Measurements from ENCODE around the gene ASIC2. TPM values are rescaled to one million over a fixed set of nuclear protein-coding genes. Genes with fewer than 3 reads are reported as not detected.

Gene ASIC2
- total and polyA plus RNA-seq, 3 experiments from 2014 or later = not detected

- Histone ChIP-seq H3K9me3 (ENCODE audit: low read length) (no peaks in the 10 kb centered on the region), H3K4me1 (ENCODE audit: insufficient read depth, low read length) (no peaks in the 10 kb centered on the region), H3K36me3 (ENCODE audit: insufficient read depth, low read length) (no peaks in the 10 kb centered on the region), H3K27ac (ENCODE audit: low read depth, low read length) (no peak overlapping the region), H3K4me3 (ENCODE audit: low read length) (no peak overlapping the region), H3K27me3 (ENCODE audit: insufficient read depth, low read length, poor library complexity, severe bottlenecking) (no peaks in the 10 kb centered on the region)
- no peaks in the 10 kb centered on the region for H3K4me1 Mint-ChIP-seq
- H3K4me3 Mint-ChIP-seq = no peak overlapping the region
- H3K9me3 Mint-ChIP-seq = no peaks in the 10 kb centered on the region
- H3K36me3 Mint-ChIP-seq = no peaks in the 10 kb centered on the region
- ChIA-PET CTCF (interaction anchor here (1.0 kb wide), 1 partner anchor 11 kb away, joined by 3 read pairs; no protein-coding TSS in a partner anchor), POLR2A (no interaction called here)
- no peak for DNase-seq
- no peak overlapping the region for H3K27ac Mint-ChIP-seq
- peaks cover 15 to 31% of the 10 kb centered on the region in 2 donors for H3K27me3 Mint-ChIP-seq
These were observed 74.1 kb downstream of the ASIC2 start for GRCh38 chr17:33218698-33219601.

- Histone ChIP-seq H3K9me3 (ENCODE audit: low read length) (no peaks in the 10 kb centered on the region), H3K27ac (ENCODE audit: low read depth, low read length) (no peak overlapping the region), H3K4me1 (ENCODE audit: insufficient read depth, low read length) (no peaks in the 10 kb centered on the region), H3K4me3 (ENCODE audit: low read length) (no peak overlapping the region), H3K36me3 (ENCODE audit: insufficient read depth, low read length) (no peaks in the 10 kb centered on the region), H3K27me3 (ENCODE audit: insufficient read depth, low read length, poor library complexity, severe bottlenecking) (no peaks in the 10 kb centered on the region)
- Mint-ChIP-seq H3K4me1 (no peaks in the 10 kb centered on the region), H3K4me3 (no peak overlapping the region), H3K27me3 (peaks cover 10 to 28% of the 10 kb centered on the region in 2 donors), H3K9me3 (no peaks in the 10 kb centered on the region), H3K36me3 (no peaks in the 10 kb centered on the region), H3K27ac (no peak overlapping the region)
- ChIA-PET CTCF (no interaction called here), POLR2A (no interaction called here)
- no peak for DNase-seq
These were observed 75.2 kb downstream of the ASIC2 start for GRCh38 chr17:33217891-33218290.

- H3K27me3 Mint-ChIP-seq = peaks cover 4 to 29% of the 10 kb centered on the region in 2 donors
- no peak overlapping the region for H3K4me3 Mint-ChIP-seq
- H3K4me3 ChIP-seq (ENCODE audit: low read length) = no peak overlapping the region
- no peaks in the 10 kb centered on the region for H3K9me3 ChIP-seq (ENCODE audit: low read length)
- H3K4me1 ChIP-seq (ENCODE audit: insufficient read depth, low read length) = no peaks in the 10 kb centered on the region
- H3K36me3 Mint-ChIP-seq = no peaks in the 10 kb centered on the region
- no peaks in the 10 kb centered on the region for H3K4me1 Mint-ChIP-seq
- H3K9me3 Mint-ChIP-seq = no peaks in the 10 kb centered on the region
- H3K27ac Mint-ChIP-seq = no peak overlapping the region
- ChIA-PET CTCF (no interaction called here), POLR2A (no interaction called here)
- no peaks in the 10 kb centered on the region for H3K27me3 ChIP-seq (ENCODE audit: insufficient read depth, low read length, poor library complexity, severe bottlenecking)
- DNase-seq = no peak
- H3K36me3 ChIP-seq (ENCODE audit: insufficient read depth, low read length) = no peaks in the 10 kb centered on the region
- H3K27ac ChIP-seq (ENCODE audit: low read depth, low read length) = no peak overlapping the region
These were observed 78.1 kb downstream of the ASIC2 start for GRCh38 chr17:33214996-33215395.

- CTCF ChIA-PET = no interaction called here
- H3K4me1 Mint-ChIP-seq = no peaks in the 10 kb centered on the region
- H3K27ac Mint-ChIP-seq = no peak overlapping the region
- no peaks in the 10 kb centered on the region for H3K27me3 ChIP-seq (ENCODE audit: insufficient read depth, low read length, poor library complexity, severe bottlenecking)
- H3K36me3 ChIP-seq (ENCODE audit: insufficient read depth, low read length) = no peaks in the 10 kb centered on the region
- no peaks in the 10 kb centered on the region for H3K9me3 Mint-ChIP-seq
- H3K4me3 Mint-ChIP-seq = no peak overlapping the region
- POLR2A ChIA-PET = no interaction called here
- H3K9me3 ChIP-seq (ENCODE audit: low read length) = no peaks in the 10 kb centered on the region
- H3K4me3 ChIP-seq (ENCODE audit: low read length) = no peak overlapping the region
- peaks cover 9 to 10% of the 10 kb centered on the region in 2 donors for H3K27me3 Mint-ChIP-seq
- no peaks in the 10 kb centered on the region for H3K4me1 ChIP-seq (ENCODE audit: insufficient read depth, low read length)
- H3K36me3 Mint-ChIP-seq = no peaks in the 10 kb centered on the region
- H3K27ac ChIP-seq (ENCODE audit: low read depth, low read length) = no peak overlapping the region
- DNase-seq = no peak
These were observed 82.8 kb downstream of the ASIC2 start for GRCh38 chr17:33210285-33210684.

- Mint-ChIP-seq H3K36me3 (no peaks in the 10 kb centered on the region), H3K27me3 (peaks cover 9 to 14% of the 10 kb centered on the region in 2 donors), H3K4me1 (no peaks in the 10 kb centered on the region), H3K9me3 (no peaks in the 10 kb centered on the region), H3K27ac (no peak overlapping the region), H3K4me3 (no peak overlapping the region)
- H3K4me1 ChIP-seq (ENCODE audit: insufficient read depth, low read length) = no peaks in the 10 kb centered on the region
- ChIA-PET POLR2A (no interaction called here), CTCF (no interaction called here)
- H3K36me3 ChIP-seq (ENCODE audit: insufficient read depth, low read length) = no peaks in the 10 kb centered on the region
- no peak overlapping the region for H3K27ac ChIP-seq (ENCODE audit: low read depth, low read length)
- no peaks in the 10 kb centered on the region for H3K9me3 ChIP-seq (ENCODE audit: low read length)
- no peaks in the 10 kb centered on the region for H3K27me3 ChIP-seq (ENCODE audit: insufficient read depth, low read length, poor library complexity, severe bottlenecking)
- no peak overlapping the region for H3K4me3 ChIP-seq (ENCODE audit: low read length)
- DNase-seq = no peak
These were observed 83.4 kb downstream of the ASIC2 start for GRCh38 chr17:33209671-33210070.

- H3K4me3 ChIP-seq (ENCODE audit: low read length) = no peak overlapping the region
- Mint-ChIP-seq H3K9me3 (no peaks in the 10 kb centered on the region), H3K4me1 (no peaks in the 10 kb centered on the region), H3K27me3 (peaks cover 14 to 22% of the 10 kb centered on the region in 2 donors), H3K27ac (no peak overlapping the region), H3K4me3 (no peak overlapping the region), H3K36me3 (no peaks in the 10 kb centered on the region)
- no peak for DNase-seq
- ChIA-PET CTCF (no interaction called here), POLR2A (no interaction called here)
- H3K4me1 ChIP-seq (ENCODE audit: insufficient read depth, low read length) = no peaks in the 10 kb centered on the region
- H3K9me3 ChIP-seq (ENCODE audit: low read length) = no peaks in the 10 kb centered on the region
- H3K27ac ChIP-seq (ENCODE audit: low read depth, low read length) = no peak overlapping the region
- H3K27me3 ChIP-seq (ENCODE audit: insufficient read depth, low read length, poor library complexity, severe bottlenecking) = no peaks in the 10 kb centered on the region
- no peaks in the 10 kb centered on the region for H3K36me3 ChIP-seq (ENCODE audit: insufficient read depth, low read length)
These were observed 85.9 kb downstream of the ASIC2 start for GRCh38 chr17:33207231-33207630.

- Histone ChIP-seq H3K9me3 (ENCODE audit: low read length) (no peaks in the 10 kb centered on the region), H3K27ac (ENCODE audit: low read depth, low read length) (no peak overlapping the region), H3K36me3 (ENCODE audit: insufficient read depth, low read length) (no peaks in the 10 kb centered on the region), H3K4me3 (ENCODE audit: low read length) (no peak overlapping the region), H3K4me1 (ENCODE audit: insufficient read depth, low read length) (no peaks in the 10 kb centered on the region), H3K27me3 (ENCODE audit: insufficient read depth, low read length, poor library complexity, severe bottlenecking) (no peaks in the 10 kb centered on the region)
- no peak overlapping the region for H3K4me3 Mint-ChIP-seq
- peaks cover 9 to 26% of the 10 kb centered on the region in 2 donors for H3K27me3 Mint-ChIP-seq
- ChIA-PET CTCF (no interaction called here), POLR2A (no interaction called here)
- no peak overlapping the region for H3K27ac Mint-ChIP-seq
- no peak for DNase-seq
- H3K9me3 Mint-ChIP-seq = no peaks in the 10 kb centered on the region
- H3K4me1 Mint-ChIP-seq = no peaks in the 10 kb centered on the region
- no peaks in the 10 kb centered on the region for H3K36me3 Mint-ChIP-seq
These were observed 87.5 kb downstream of the ASIC2 start for GRCh38 chr17:33205552-33205951.

- POLR2A ChIA-PET = no interaction called here
- no peaks in the 10 kb centered on the region for H3K9me3 Mint-ChIP-seq
These were observed 88.4 kb downstream of the ASIC2 start for GRCh38 chr17:33204701-33205100.

More at GRCh38 chr17:33204701-33205100, 88.4 kb downstream of the ASIC2 start:
- Mint-ChIP-seq H3K36me3 (no peaks in the 10 kb centered on the region), H3K4me1 (no peaks in the 10 kb centered on the region), H3K4me3 (no peak overlapping the region), H3K27me3 (peaks cover 9 to 30% of the 10 kb centered on the region in 2 donors), H3K27ac (no peak overlapping the region)
- Histone ChIP-seq H3K9me3 (ENCODE audit: low read length) (no peaks in the 10 kb centered on the region), H3K27me3 (ENCODE audit: insufficient read depth, low read length, poor library complexity, severe bottlenecking) (no peaks in the 10 kb centered on the region), H3K4me1 (ENCODE audit: insufficient read depth, low read length) (no peaks in the 10 kb centered on the region), H3K36me3 (ENCODE audit: insufficient read depth, low read length) (no peaks in the 10 kb centered on the region), H3K4me3 (ENCODE audit: low read length) (no peak overlapping the region), H3K27ac (ENCODE audit: low read depth, low read length) (no peak overlapping the region)
- CTCF ChIA-PET = no interaction called here
- DNase-seq = no peak

Measured in CD8-positive, alpha-beta memory T cell (primary cell).